Fibroblast of skin of left quadriceps (primary cell): ENCODE data around the gene HSPB3.
A peak's percentile ranks its signal among the peaks of the same experiment; 100 is the strongest.
"Not testable (repeated sequence)": the region's sequence is repeated elsewhere in the genome, so short reads cannot be mapped to it uniquely, and the experiment has no call there.

Experiments used
- DNase-seq, 2 experiments: peaks; one replicate each; pipeline ENCODE4 v3.0.0-alpha.2; 2013; ENCODE audit warnings: low read depth in 2 of 2

Gene HSPB3

DNA sequence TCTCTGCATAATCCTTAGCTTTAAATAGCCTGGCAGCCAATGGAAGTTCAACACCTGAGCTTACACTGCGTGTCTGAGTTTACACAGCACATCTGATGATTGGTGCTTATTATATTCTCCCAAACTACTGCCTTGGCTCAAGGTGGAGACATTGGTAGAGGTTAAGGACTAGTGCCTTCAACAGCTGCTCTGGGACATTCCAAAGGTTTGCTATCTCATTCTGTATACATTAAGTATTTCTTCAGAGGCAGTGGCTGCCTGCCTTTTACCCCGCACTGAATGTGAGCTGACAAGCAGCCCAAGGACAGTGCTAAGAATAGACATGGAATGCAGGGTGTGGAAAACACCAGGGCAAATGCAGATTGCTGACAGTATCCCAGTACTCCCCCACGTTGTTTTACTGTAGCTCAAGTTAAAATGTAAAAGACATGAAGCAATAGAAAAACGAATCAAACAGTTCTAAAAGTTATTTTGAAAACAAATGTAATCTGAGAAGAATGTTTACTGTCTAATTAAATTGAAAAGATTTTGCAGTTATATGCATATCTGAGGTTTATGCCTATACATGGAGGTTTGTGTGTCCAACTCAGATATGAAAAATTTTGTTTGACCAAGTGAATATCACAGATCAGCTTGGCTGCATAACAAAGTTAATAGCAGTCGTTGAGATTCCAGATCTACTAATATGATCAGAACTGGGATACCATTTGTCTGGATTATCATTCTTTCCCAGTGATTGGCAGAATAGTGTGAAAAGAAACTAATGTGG lies 1.8 kb downstream of the HSPB3 start:
- peak; percentile 76 to 77 for DNase-seq

- no peak for DNase-seq
These were observed 2.7 kb downstream of the HSPB3 start for GRCh38 chr5:54458221-54458620.

- DNase-seq = no peak
These were observed 4.9 kb downstream of the HSPB3 start for GRCh38 chr5:54460181-54460919.

DNA sequence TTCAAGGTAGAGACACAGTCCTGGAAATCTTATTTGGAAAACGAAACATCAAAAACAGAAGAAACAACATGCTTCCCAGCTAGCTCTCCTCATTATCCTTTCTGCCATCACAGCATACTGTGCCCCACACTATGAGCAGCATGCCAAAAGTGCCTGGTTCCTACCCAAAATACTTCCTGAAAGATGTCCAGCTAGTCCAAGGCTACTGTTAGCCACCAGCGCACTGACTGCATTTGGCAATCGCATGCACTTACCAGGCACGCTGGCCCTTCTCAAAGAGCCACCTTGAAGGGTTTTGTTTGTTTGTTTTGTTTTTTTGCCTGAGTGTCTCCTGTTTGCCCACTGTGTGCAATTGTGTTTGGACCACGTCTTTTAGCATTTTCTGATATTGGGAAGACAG lies 6.8 kb downstream of the HSPB3 start:
- no peak for DNase-seq

GRCh38 chr5:54463713-54464112 lies 8.2 kb downstream of the HSPB3 start:
- no peak for DNase-seq

GRCh38 chr5:54469622-54470021 lies 14.1 kb downstream of the HSPB3 start:
- no peak for DNase-seq

DNA sequence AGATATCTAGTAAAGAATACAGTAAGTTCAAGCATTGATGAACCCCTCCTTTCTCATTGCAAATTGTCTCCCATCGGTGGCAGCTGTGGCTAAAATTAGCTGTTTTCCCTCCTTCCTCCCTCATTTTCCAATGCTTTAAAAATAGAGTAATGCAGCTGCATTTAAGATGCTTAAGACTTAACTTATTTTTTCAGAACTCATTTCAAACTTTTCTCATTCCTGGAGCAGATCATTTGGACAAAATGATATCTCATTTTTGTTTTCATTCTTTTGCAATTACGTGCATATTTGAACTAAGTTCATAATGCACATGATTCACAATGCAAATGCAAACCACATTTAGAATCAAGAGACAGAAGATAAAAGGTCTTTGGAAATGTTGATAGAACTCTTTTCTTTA lies 14.6 kb downstream of the HSPB3 start:
- peak; percentile 63 to 71 for DNase-seq

DNA sequence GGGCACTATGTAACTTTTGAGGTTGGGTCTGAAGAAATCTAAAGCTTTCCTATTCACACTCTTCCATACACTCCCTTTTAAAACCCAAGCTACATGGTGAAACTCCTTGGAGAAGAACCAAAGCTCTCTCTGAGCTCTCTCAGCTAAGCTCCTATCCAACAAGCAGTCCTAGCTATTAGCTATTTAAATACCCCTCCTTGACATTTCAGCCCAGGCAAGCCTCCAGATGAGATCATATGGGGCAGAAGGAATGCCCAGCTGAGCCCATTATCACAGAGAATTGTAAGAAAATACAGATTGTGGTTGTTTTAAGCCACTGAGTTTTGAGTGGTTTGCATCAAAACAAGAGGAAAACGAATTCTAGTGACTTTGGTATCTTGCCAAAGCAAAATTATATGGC lies 15.2 kb downstream of the HSPB3 start:
- peak; percentile 42 to 44 for DNase-seq

GRCh38 chr5:54471398-54471797 lies 15.9 kb downstream of the HSPB3 start:
- no peak for DNase-seq

DNA sequence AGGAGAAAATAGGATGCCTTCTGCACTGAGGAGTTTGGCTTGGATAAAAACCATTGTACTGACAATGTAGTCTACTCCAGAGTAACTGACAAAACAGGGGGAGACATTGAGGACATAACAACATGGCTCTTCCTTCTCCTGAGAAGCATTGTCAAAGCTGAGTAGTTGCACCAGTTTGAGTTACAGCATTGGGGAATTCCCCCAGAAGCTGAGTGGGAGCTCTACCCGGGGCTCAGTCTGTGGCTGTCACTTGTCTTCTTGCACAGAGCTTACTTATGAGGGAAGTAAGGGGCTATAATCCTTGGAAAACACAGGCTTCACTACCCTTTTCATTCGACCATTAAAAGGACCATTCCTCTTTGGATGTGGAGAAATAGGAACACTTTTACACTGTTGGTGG lies 21.2 kb downstream of the HSPB3 start:
- no peak for DNase-seq

DNA sequence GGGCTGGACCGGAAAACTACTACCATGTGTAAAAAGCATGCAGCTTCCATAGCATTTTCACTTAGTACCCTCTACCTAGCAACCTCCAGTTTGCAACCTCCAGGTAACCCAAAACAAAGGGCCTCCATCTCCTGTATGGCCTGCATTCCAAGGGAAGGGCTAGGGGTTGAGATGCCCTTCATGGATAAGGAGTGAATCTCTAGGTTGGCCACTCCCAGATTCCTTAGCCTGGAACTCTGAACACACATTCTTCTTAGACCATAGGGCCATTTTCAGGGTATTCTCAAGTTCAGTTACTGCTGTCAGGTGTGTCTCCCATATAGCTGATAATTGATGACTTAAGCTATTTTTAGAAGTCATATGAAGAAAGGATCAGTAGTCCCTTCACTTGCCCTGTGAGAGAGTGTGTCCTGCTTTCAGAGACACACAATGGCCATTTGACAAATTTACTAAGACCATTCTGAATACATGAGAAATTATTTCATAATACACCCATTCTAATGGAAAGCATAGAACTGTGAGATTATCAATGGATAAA lies 22.5 kb downstream of the HSPB3 start:
- DNase-seq = no peak

DNA sequence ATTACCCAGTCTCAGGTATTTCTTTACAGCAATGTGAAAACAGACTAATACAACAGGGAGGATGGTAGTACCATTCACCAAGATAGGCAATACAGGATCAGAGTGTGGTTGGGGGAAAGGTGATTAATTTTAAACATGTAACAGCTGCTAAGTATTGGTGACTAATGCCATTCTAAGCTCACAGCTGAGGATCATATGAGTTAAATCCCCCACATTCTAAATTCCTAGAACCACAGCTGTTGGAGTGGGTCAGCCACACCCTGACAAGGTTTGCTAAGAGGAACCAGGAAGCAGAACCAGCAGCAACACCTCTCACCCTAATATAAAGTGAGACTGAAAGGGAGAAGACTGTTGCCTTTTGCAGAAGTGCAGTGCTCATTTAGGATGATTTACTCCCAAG lies 24.8 kb downstream of the HSPB3 start:
- no peak for DNase-seq

DNA sequence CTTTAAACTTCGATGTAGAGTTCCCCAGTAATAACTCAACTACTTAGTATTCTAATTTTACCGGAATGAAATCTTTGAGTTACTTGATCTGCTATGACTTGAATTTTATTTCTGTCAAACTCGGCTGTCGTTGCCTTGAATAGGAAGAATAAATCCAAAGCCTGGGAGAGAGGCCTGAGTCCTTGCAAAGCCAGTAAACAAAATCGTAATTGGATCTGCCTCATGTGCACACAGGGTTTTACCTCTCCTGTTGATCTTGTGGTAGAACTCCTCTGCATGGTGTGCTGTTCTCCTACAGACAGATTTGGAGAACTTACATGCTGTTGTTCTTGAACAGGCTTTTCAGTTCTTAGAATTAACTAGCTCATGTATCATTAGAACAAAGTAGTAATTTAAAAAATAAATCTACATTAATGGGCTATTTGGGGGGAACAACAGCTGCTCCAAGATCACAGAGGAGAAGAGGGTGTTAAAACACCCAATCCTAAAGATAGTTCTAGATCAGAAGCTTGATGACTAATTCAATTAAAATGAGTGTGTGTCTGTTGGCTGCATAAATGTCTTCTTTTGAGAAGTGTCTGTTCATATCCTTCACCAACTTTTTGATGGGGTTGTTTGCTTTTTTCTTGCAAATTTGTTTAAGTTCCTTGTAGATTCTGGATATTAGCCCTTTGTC lies 28.9 kb downstream of the HSPB3 start:
- DNase-seq = no peak

DNA sequence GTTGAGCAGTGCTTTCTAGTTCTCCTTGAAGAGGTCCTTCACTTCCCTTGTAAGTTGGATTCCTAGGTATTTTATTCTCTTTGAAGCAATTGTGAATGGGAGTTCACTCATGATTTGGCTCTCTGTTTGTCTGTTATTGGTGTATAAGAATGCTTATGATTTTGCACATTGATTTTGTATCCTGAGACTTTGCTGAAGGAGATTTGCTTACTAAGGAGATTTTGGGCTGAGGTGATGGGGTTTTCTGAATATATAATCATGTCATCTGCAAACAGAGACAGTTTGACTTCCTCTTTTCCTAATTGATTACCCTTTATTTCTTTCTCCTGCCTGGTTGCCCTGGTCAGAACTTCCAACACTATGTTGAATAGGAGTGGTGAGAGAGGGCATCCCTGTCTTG lies 30.2 kb downstream of the HSPB3 start:
- DNase-seq = not testable (repeated sequence)

- DNase-seq = not testable (repeated sequence)
These were observed 34.1 kb downstream of the HSPB3 start for GRCh38 chr5:54489648-54489979.

GRCh38 chr5:54491326-54491725 lies 35.8 kb downstream of the HSPB3 start:
- DNase-seq = no peak

DNA sequence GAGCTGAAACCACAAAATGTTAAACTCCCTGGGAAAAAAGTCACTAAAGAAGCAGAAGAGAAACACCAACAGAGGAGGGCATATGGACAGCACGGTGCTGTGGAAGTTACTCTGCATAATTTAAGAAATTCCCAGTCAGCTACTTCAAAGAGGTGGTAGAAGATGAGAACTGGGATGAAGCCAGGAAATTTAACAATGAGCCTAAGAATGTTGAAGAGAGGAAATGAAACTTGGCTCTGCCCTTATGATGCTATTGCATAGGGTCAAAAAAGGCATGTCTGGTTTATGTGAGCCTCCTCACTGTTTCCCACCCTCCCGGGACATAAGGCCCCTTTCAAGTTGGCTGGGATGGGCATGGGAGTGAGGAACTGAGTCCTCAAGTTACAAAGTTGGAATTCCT lies 36.7 kb downstream of the HSPB3 start:
- DNase-seq = no peak

GRCh38 chr5:54495027-54495426 lies 39.5 kb downstream of the HSPB3 start:
- DNase-seq = no peak
